Measurements from ENCODE around the gene CALML4. TPM values are rescaled to one million over a fixed set of nuclear protein-coding genes. Genes with fewer than 3 reads are reported as not detected.

CALML4 gene
- total RNA-seq, 4 donors from 2014 or later, result 1.6 to 5.3 (median 3.3) TPM

- TF ChIP-seq POLR2A (IDR thresholded peaks at IDR 0.05) (no peak), CTCF (IDR thresholded peaks at IDR 0.05) (no peak)
- Histone ChIP-seq H3K9me3 (no peaks in the 10 kb centered on the region), H3K4me3 (no peak overlapping the region), H3K4me1 (peaks cover 0 to 6% (median 0%) of the 10 kb centered on the region in 3 donors), H3K27me3 (no peaks in the 10 kb centered on the region), H3K27ac (no peak overlapping the region), H3K36me3 (peaks cover 0 to 31% (median 0%) of the 10 kb centered on the region in 3 donors)
- intact Hi-C loops (cut with DNase I), result no loop called here
- 100% methylated on average over 2 of the region's 2 CpGs for WGBS, 2 donors
- DNase-seq, result no peak
These were observed 15.4 kb upstream of the CALML4 start for GRCh38 chr15:68220489-68220888.

- peaks cover 0 to 38% (median 0%) of the 10 kb centered on the region in 3 donors for H3K36me3 ChIP-seq
- H3K27ac ChIP-seq, result no peak overlapping the region
- H3K4me3 ChIP-seq, result no peak overlapping the region
- H3K4me1 ChIP-seq, result no peaks in the 10 kb centered on the region
- H3K9me3 ChIP-seq, result no peaks in the 10 kb centered on the region
- WGBS, 2 donors, result 91 to 92% methylated on average over 8 to 9 of the region's 9 CpGs
- DNase-seq, result no peak
- TF ChIP-seq POLR2A (IDR thresholded peaks at IDR 0.05), result no peak
- TF ChIP-seq CTCF (IDR thresholded peaks at IDR 0.05), result no peak
- intact Hi-C loops (cut with DNase I), result loop anchor here (10.0 kb wide), 1 partner anchor 354 kb away; no protein-coding TSS in a partner anchor
- H3K27me3 ChIP-seq, result no peaks in the 10 kb centered on the region
These were observed 14.0 kb upstream of the CALML4 start for GRCh38 chr15:68218847-68219798.

- Histone ChIP-seq H3K4me3 (no peak overlapping the region), H3K27ac (no peak overlapping the region), H3K36me3 (peaks cover 0 to 46% (median 0%) of the 10 kb centered on the region in 3 donors), H3K9me3 (no peaks in the 10 kb centered on the region), H3K4me1 (no peaks in the 10 kb centered on the region), H3K27me3 (no peaks in the 10 kb centered on the region)
- intact Hi-C loops (cut with DNase I), result loop anchor here (10.0 kb wide), 1 partner anchor 354 kb away; no protein-coding TSS in a partner anchor
- DNase-seq, result no peak
- 90 to 96% methylated on average over 7 to 8 of the region's 8 CpGs for WGBS, 2 donors
- TF ChIP-seq POLR2A (IDR thresholded peaks at IDR 0.05) (no peak), CTCF (IDR thresholded peaks at IDR 0.05) (no peak)
These were observed 13.2 kb upstream of the CALML4 start for GRCh38 chr15:68218331-68218730.

GRCh38 chr15:68217341-68217740, 12.2 kb upstream of the CALML4 start:
- WGBS, 2 donors, result 84% methylated on average over 4 of the region's 4 CpGs
- TF ChIP-seq CTCF (IDR thresholded peaks at IDR 0.05) (no peak), POLR2A (IDR thresholded peaks at IDR 0.05) (no peak)
- peaks cover 0 to 47% (median 0%) of the 10 kb centered on the region in 3 donors for H3K36me3 ChIP-seq
- no peaks in the 10 kb centered on the region for H3K4me1 ChIP-seq
- no peak for DNase-seq
- H3K27ac ChIP-seq, result no peak overlapping the region
- intact Hi-C loops (cut with DNase I), result loop anchor here (10.0 kb wide), 1 partner anchor 353 kb away; no protein-coding TSS in a partner anchor
- H3K27me3 ChIP-seq, result no peaks in the 10 kb centered on the region
- H3K4me3 ChIP-seq, result no peak overlapping the region
- no peaks in the 10 kb centered on the region for H3K9me3 ChIP-seq

- intact Hi-C loops (cut with DNase I), result loop anchor here (10.0 kb wide), 1 partner anchor 350 kb away; no protein-coding TSS in a partner anchor
- Histone ChIP-seq H3K4me3 (no peak overlapping the region), H3K27ac (no peak overlapping the region), H3K4me1 (peaks cover 0 to 11% (median 5%) of the 10 kb centered on the region in 3 donors), H3K27me3 (no peaks in the 10 kb centered on the region), H3K36me3 (peaks cover 0 to 47% (median 0%) of the 10 kb centered on the region in 3 donors), H3K9me3 (no peaks in the 10 kb centered on the region)
- DNase-seq, result no peak
- TF ChIP-seq POLR2A (IDR thresholded peaks at IDR 0.05) (no peak), CTCF (IDR thresholded peaks at IDR 0.05) (no peak)
- 62 to 88% methylated on average over 4 to 6 of the region's 6 CpGs for WGBS, 2 donors
These were observed 9.7 kb upstream of the CALML4 start for GRCh38 chr15:68214838-68215254.
